ENCODE results near the gene IRAK3. TPM values are rescaled to one million over a fixed set of nuclear protein-coding genes. Genes with fewer than 3 reads are reported as not detected.
"Not testable (repeated sequence)": the region's sequence is repeated elsewhere in the genome, so short reads cannot be mapped to it uniquely, and the experiment has no call there.

Gene IRAK3
- total and polyA plus RNA-seq, 3 donors from 2014 or later: 3.1 to 7.0 (median 6.1) TPM

DNA sequence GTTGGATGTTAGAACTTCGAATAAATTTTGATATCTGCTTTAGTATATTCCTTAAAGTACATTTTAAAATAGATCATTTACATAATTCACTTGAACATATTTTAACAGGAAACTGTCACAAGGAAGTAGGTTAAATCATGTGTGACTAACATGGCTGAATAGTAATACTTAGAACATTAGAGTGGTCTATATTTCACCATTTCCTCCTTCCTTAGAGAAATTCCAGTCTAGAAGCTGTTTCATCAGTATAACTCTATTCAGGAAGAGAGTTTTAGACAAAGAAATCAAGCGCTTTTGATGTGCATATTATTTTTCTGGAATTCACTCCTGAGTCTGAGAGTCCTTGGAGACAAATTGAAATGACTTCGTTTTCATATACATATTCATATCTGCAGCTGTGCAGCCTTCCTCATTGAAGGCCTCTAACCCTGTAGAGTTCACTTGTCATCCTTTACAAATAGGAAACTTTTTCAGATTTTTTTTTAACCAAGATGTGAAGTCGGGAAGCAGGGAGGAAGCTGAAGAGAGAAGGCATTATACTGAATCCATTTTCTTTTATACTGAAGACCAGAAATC, 28.4 kb downstream of the IRAK3 start:
- Histone ChIP-seq H3K4me3 (no peak overlapping the region), H3K4me1 (no peaks in the 10 kb centered on the region), H3K27ac (no peak overlapping the region), H3K9me3 (no peaks in the 10 kb centered on the region), H3K27me3 (no peaks in the 10 kb centered on the region), H3K36me3 (ENCODE audit: low read depth, missing control alignments) (no peaks in the 10 kb centered on the region)
- intact Hi-C loops (cut with DNase I; ENCODE audit: low total_unique reads): no loop called here
- 74% methylated on average over 4 of the region's 4 CpGs for WGBS, 2 donors
- no peak for DNase-seq
- TF ChIP-seq POLR2A (IDR thresholded peaks at IDR 0.05) (no peak), CTCF (IDR thresholded peaks at IDR 0.05) (no peak)

DNA sequence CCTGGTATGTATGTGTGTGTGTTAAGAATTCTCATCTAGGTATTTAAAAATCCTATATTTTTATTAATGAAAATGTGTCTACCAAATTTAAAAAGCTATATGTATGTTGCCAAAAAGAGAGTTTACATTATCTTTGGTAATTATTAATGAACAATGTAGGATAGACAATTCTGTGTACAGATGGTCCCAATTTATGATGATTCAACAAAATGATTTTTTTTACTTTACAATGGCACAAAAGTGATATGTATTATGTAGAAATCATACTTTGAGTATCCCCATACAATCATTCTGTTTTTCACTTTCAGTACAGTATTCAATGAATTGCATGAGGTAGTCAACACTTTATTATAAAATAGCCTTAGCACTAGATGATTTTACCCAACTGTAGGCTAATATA, 39.4 kb downstream of the IRAK3 start:
- H3K9me3 ChIP-seq: no peaks in the 10 kb centered on the region
- no peak overlapping the region for H3K27ac ChIP-seq
- no peak for DNase-seq
- H3K4me3 ChIP-seq: no peak overlapping the region
- TF ChIP-seq CTCF (IDR thresholded peaks at IDR 0.05) (no peak), POLR2A (IDR thresholded peaks at IDR 0.05) (no peak)
- intact Hi-C loops (cut with DNase I; ENCODE audit: low total_unique reads): no loop called here
- no peaks in the 10 kb centered on the region for H3K27me3 ChIP-seq
- H3K36me3 ChIP-seq (ENCODE audit: low read depth, missing control alignments): no peaks in the 10 kb centered on the region
- no peaks in the 10 kb centered on the region for H3K4me1 ChIP-seq

DNA sequence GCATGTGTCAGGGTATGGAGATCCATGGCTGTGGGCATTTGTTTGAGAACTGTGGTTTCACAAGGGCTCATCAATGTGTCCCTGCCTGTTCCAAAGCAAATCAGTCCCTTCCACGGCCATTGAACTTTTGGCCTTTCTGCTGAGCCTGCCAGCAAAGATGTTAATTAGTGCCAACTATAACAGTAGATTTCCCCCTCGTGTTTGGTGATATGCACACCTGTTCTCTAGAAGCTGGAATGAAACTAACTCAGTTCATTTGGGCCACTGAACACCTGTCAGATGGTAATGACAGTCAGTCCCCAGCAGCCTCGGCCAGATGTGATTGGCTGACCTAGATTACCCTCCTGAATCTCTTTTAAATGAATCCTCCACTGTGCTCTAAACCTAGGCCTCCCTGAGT, 43.2 kb downstream of the IRAK3 start:
- intact Hi-C loops (cut with DNase I; ENCODE audit: low total_unique reads): no loop called here
- no peak overlapping the region for H3K4me3 ChIP-seq
- TF ChIP-seq POLR2A (IDR thresholded peaks at IDR 0.05): no peak
- no peak for TF ChIP-seq CTCF (IDR thresholded peaks at IDR 0.05)
- no peak overlapping the region for H3K27ac ChIP-seq
- no peak for DNase-seq
- no peaks in the 10 kb centered on the region for H3K4me1 ChIP-seq
- 48 to 63% methylated on average over 3 of the region's 3 CpGs for WGBS, 2 donors
- H3K9me3 ChIP-seq: no peaks in the 10 kb centered on the region
- H3K27me3 ChIP-seq: no peaks in the 10 kb centered on the region
- no peaks in the 10 kb centered on the region for H3K36me3 ChIP-seq (ENCODE audit: low read depth, missing control alignments)

DNA sequence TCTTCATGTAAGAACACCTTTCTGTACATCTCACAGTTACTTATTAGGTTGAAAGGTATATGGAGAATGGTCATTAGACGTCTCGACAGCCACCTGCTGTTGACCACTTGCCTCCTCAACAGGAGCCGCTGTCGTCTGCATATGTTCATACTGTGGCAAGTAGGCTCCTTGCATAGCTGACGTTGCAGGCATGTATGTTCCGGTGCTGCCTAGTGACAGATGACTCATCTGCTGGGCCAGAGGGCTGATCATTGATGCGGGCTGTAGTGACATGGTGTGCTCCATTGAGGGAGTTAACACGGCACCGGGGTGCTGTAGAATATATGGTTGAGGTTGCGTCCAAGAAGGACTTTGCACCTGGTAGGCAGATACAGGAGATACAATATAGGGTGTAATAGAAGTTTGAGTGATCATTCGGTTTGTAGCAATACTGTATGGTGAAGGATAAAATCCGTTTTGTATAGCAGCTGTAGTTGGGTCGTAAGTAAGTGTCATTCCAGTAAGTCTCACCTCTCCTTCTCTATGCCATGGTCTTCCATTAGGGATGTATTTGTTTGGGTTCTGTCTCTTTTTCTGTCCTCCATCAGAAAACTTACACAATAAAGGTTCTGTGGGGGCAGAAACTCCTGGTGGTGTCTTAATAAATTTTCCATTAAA, 45.2 kb downstream of the IRAK3 start:
- 52 to 65% methylated on average over 13 of the region's 13 CpGs for WGBS, 2 donors
- H3K4me1 ChIP-seq; H3K36me3 ChIP-seq (ENCODE audit: low read depth, missing control alignments); intact Hi-C loops (cut with DNase I; ENCODE audit: low total_unique reads); H3K4me3 ChIP-seq; H3K27me3 ChIP-seq; H3K9me3 ChIP-seq: not testable (repeated sequence)
- peak overlapping the region in 1 of 2 donors; percentile 30 for H3K27ac ChIP-seq
- DNase-seq: peak; percentile 19

DNA sequence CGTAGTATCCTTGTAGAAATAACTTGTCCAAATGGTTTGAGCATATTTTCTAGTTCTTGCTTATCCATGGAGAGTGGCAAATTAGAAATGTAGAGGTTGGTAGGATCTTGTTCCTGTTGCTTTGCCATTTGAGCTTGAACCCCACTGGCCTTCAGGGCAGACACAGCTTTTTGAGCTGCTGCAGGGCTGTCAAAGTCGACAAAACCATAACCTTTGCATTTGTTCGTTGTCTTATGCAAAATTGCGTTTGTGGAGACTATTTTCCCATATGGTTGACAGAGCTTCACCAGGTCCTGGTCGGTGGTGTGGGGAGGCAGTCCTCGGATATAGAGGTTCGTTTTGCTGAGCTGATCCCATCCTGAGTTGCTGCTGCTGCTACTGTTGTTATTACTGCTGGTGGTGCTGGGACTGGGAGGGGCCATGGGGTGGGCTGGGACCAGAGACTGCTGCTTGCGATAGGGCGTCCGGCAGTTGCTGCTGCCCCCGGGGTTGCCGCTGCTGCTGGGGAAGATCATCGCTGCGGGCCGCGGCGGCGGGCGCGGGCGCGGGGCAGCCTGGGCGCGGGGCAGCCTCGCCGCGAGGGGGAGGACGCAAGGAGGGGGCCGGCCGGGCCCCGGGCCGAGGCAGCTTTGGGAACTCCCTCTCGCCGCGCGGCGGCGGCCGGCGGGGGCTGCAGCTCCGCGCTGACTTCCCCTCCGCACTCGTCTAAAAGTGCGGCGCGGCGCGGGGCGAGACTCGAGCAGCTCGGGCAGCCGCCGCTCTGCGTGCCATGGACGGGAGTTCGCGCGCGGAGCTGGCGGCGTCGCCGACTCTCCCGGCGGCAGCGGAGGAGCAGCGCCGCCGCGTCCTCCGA, 46.0 kb downstream of the IRAK3 start:
- H3K36me3 ChIP-seq (ENCODE audit: low read depth, missing control alignments); H3K9me3 ChIP-seq; intact Hi-C loops (cut with DNase I; ENCODE audit: low total_unique reads); H3K27me3 ChIP-seq; H3K4me1 ChIP-seq: not testable (repeated sequence)
- Histone ChIP-seq H3K27ac (peak overlapping the region in 1 of 2 donors; percentile 30), H3K4me3 (peak overlapping the region; percentile 43 to 57)
- peak; percentile 37 for DNase-seq
- 4 to 8% methylated on average over 22 to 69 of the region's 72 CpGs for WGBS, 2 donors

Measured in testis (tissue), 3 donors.